Measurements from ENCODE around the gene LILRA2.
"Not testable (repeated sequence)": the region's sequence is repeated elsewhere in the genome, so short reads cannot be mapped to it uniquely, and the experiment has no call there.

The LILRA2 gene

DNA sequence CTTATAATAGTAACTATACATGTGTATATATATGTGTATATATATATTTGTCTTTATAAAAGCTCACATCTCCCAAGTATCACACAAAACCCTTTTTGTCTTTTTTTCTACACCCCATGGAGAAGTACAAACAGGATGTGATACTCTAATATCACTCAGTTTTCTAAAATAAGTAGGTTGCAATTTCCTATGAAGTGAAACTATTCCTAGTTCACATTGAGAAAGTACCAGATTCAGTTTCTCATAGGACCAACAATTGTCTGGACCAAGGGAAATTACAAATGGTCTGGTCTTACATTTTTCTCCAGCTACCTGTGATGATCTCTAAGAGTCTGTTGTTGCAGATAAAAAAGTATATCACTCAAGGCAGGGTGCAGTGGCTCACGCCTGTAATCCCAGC lies 38.8 kb downstream of the LILRA2 start:
- no peak for DNase-seq

DNA sequence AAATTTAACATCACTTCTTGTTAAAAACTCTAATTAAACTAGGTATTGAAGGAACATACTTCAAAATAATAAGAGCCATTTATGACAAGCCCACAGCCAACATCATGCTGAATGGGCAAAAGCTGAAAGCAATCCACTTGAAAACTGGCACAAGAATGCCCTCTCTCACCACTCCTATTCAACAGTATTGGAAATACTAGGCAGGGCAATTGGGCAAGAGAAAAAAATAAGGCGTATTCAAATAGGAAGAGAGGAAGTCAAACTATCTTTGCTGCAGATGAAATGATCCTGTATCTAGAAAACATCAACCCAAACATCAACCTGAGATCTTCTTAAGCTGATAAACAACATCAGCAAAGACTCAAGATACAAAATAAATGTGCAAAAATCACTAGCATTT lies 41.1 kb downstream of the LILRA2 start:
- DNase-seq, result no peak

GRCh38 chr19:54616057-54616456 lies 42.5 kb downstream of the LILRA2 start:
- no peak for DNase-seq

DNA sequence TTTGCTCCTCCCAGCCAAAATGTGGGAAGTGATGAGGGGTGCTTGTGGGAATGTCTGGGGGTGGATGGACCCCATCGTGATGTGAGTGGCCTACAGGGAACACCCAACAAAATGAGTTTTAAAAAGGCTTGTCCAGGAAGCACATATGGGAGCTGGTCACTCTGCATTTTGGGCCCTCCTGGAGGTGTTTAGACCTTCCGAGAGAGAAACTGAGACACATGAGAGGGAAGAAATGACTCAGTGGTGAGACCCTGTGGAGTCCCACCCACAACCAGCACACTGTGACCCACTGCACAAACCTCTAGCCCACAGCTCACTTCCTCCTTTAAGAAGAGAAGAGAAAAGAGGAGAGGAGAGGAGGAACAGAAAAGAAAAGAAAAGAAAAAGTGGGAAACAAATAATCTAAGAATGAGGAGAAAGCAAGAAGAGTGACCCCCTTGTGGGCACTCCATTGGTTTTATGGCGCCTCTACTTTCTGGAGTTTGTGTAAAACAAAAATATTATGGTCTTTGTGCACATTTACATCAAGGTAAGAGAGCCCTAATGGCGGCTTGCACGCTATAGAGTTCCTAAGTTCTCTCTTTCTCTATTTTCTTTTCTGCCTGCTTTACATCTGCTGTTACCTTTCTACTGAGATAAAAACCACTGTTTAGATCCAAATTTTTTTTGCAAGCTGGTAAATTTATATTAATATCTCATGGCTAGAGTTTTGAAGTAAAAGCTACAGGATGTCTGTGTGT lies 43.4 kb downstream of the LILRA2 start:
- no peak for DNase-seq

DNA sequence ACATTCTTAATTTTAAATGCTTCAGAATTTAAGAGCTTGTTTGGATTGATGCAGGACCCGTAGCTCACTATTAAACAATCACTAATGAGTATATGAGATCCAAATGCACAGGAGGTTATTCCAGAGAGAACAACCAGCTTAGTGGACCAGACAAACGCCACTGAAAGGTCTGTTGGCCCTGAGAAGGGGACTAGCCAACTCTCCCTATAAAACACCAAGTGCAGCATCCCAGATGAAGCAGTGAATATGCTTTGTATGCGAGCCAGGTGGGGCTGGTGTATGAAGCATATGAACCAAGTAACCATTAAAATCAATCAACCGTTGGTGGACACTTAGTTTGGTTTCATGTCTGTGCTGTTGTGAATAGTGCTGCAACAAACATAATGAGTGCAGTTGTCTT lies 46.9 kb downstream of the LILRA2 start:
- no peak for DNase-seq

DNA sequence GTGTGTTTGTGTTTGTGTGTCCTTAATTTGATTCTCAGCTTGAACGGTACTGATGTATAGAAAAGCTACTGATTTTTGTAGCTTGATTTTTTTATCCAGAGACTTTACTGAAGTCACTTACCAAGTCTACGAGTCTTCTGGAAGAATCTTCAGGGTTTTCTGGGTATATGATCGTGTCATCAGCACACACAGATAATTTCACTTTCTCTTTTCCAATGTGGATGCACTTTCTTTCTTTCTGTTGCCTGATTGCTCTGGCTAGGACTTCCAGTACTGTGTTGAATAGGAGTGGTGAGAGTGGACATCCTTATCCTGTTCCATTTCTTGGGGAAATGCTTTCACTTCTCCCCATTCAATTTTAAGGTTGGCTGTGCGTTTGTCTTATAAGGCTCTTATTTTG lies 48.8 kb downstream of the LILRA2 start:
- no peak for DNase-seq

GRCh38 chr19:54624234-54624633 lies 50.6 kb downstream of the LILRA2 start:
- not testable (repeated sequence) for DNase-seq

GRCh38 chr19:54624934-54625730 lies 51.5 kb downstream of the LILRA2 start:
- not testable (repeated sequence) for DNase-seq

DNA sequence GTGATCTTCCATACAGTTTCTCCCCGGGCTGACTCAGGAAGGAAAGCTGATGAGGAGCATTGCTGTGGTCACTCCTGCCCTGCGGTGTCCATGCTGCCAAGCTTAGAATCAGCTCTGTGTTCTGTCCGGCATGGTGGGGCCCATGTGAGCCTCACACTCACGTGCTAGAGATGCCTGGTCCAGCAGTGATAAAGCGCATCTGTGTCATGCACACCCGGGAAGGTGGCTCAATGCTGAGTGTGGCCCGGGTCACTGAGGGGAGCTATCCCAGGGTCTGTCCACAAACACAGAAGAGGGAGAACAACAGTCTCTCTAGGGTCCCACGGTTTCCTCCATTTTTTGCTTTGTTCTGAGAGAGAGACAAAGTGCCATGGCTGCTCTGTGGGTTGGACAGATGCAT lies 53.2 kb downstream of the LILRA2 start:
- DNase-seq, result no peak

GRCh38 chr19:54627912-54628311 lies 54.3 kb downstream of the LILRA2 start:
- not testable (repeated sequence) for DNase-seq

DNA sequence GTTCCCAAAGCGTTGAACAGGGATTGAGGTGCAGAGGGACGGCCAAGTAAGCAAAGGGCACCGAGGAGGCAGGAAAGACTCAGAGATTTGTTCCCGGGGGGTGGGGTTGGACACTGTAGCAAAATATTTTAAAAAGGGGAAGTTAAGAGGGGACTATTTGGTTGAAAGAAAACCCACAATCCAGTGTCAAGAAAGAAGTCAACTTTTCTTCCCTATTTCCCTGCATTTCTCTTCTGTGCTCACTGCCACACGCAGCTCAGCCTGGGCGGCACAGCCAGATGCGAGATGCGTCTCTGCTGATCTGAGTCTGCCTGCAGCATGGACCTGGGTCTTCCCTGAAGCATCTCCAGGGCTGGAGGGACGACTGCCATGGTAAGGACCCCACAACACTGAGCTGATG lies 56.7 kb downstream of the LILRA2 start, which contains the start of gene LILRB1:
TSS of gene LILRB1 (plus strand) at position 223 of the 400 bp plus-strand sequence. CDS start 590 bp downstream, outside the sequence.
- not testable (repeated sequence) for DNase-seq

DNA sequence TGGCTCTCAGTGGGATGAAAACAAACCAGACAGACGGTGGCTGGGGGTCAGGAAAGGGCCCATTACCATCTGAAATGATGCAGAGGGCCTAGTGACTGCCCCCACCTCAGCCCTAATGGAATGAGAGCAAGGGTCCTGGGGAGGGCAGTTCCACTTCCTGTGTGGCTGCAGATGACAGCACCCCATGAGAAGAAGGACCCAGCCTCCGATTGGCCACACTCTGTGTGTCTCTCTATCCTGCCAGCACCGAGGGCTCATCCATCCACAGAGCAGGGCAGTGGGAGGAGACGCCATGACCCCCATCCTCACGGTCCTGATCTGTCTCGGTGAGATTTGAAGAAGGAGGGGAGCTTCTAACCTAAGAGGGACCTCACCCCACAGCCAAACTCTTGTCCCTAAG lies 57.2 kb downstream of the LILRA2 start:
- DNase-seq, result no peak

DNA sequence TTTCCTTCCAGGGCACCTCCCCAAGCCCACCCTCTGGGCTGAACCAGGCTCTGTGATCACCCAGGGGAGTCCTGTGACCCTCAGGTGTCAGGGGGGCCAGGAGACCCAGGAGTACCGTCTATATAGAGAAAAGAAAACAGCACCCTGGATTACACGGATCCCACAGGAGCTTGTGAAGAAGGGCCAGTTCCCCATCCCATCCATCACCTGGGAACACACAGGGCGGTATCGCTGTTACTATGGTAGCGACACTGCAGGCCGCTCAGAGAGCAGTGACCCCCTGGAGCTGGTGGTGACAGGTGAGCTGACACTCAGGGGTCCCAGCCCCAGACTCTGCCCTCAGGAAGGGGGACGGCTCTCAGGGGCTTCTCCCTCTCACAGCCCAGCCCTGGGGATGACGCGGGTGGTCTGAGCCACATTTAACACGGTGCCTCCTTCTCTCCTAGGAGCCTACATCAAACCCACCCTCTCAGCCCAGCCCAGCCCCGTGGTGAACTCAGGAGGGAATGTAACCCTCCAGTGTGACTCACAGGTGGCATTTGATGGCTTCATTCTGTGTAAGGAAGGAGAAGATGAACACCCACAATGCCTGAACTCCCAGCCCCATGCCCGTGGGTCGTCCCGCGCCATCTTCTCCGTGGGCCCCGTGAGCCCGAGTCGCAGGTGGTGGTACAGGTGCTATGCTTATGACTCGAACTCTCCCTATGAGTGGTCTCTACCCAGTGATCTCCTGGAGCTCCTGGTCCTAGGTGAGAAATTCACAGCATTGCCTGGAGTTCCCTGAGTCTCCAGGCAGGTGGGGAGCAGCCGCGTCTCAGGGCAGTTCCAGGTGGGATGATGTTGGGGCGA lies 58.1 kb downstream of the LILRA2 start:
- DNase-seq, result not testable (repeated sequence)

DNA sequence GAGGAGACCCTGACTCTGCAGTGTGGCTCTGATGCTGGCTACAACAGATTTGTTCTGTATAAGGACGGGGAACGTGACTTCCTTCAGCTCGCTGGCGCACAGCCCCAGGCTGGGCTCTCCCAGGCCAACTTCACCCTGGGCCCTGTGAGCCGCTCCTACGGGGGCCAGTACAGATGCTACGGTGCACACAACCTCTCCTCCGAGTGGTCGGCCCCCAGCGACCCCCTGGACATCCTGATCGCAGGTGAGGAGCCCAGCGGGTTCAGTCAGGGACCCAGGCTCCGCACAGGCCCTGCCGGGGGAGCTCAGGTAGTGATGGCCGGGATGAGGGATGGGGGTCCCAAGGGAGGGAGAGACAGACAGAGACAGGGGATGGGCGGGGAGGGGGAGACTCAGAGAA lies 58.9 kb downstream of the LILRA2 start:
- DNase-seq, result not testable (repeated sequence)

GRCh38 chr19:54633401-54633800 lies 59.8 kb downstream of the LILRA2 start:
- DNase-seq, result no peak

GRCh38 chr19:54636081-54636480 lies 62.5 kb downstream of the LILRA2 start:
- not testable (repeated sequence) for DNase-seq

GRCh38 chr19:54638683-54639082 lies 65.1 kb downstream of the LILRA2 start:
- no peak for DNase-seq

Measured in NCI-H1436 treated with DMSO at 0.1 percent for 48 hours (cell line).